ENCODE data around the gene C1QB.
"Not testable (repeated sequence)": the region's sequence is repeated elsewhere in the genome, so short reads cannot be mapped to it uniquely, and the experiment has no call there.

C1QB gene

GRCh38 chr1:22699681-22700520, 46.9 kb downstream of the C1QB start:
- DNase-seq, result no peak

GRCh38 chr1:22702296-22703085, 49.5 kb downstream of the C1QB start:
- peak; percentile 35 to 64 (median 58) for DNase-seq

- peak; percentile 93 to 96 (median 95) for DNase-seq
These were observed 51.5 kb downstream of the C1QB start for GRCh38 chr1:22704440-22705067.

GRCh38 chr1:22705586-22705985, 52.5 kb downstream of the C1QB start:
- peak in 3 of 4 experiments; percentile 49 to 62 (median 52) for DNase-seq

- DNase-seq, result not testable (repeated sequence)
These were observed 53.1 kb downstream of the C1QB start for GRCh38 chr1:22706100-22706499.

- DNase-seq, result peak in 3 of 4 experiments; percentile 34 to 57 (median 48)
These were observed 55.7 kb downstream of the C1QB start for GRCh38 chr1:22708777-22709176.

- peak in 3 of 4 experiments; percentile 13 to 46 (median 41) for DNase-seq
These were observed 56.2 kb downstream of the C1QB start for GRCh38 chr1:22709227-22709626.

GRCh38 chr1:22709891-22710700, 57.1 kb downstream of the C1QB start:
- DNase-seq, result peak; percentile 67 to 91 (median 82)

GRCh38 chr1:22710701-22711049, 57.6 kb downstream of the C1QB start, which contains the start of gene EPHB2:
EPHB2 (plus strand) TSS chr1:22710839; CDS start chr1:22710983, 144 bp downstream.
- DNase-seq, result peak; percentile 58 to 87 (median 76)

- DNase-seq, result peak in 3 of 4 experiments; percentile 21 to 54 (median 41)
These were observed 58.0 kb downstream of the C1QB start for GRCh38 chr1:22711071-22711470.

All from suppressor macrophage (primary cell).